ENCODE data around the gene NLN.
A peak's percentile ranks its signal among the peaks of the same experiment; 100 is the strongest.

Gene NLN

DNA sequence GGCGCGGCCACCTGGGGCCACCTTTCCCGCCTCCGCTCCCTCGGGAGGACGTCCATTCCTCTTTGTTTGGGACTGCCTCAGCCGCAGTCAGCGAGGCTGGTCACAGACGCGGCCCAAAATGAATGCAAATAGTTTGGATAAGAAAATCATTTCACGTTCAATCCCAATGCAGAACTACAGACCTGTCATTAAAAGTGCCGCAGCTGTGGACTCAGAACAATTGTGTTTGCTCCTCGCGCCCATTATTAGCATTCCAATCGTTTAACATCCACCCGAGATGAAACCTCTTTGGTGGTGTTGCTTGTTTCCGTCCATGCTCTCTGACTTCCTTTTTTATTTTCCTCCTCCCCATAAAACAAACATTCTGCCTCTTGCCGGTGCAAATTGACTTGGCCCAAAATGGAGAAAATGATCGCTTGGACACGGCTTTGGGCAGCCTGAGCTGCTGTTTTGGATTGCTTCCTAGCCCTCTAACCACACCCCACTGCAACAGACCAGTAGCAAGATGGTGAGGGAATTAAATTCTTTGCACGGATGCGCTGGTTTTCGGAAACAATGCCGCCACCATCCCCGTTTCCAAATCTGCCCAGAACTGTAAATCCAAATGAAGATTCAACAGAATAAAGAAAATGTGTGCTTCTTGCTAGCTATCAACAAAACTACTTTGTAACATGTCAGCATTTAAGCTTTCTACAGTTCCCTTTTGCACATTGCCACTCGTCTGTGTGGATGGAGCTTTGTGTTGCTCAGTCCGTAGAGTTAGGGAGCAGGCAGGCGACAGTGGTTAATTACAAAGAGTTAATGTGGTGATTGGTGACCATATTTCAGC is 784 bp downstream of the NLN start:
- Histone ChIP-seq H4K91ac (ENCODE audit: low read depth, low read length) (peak overlapping the region; percentile 87), H2AK5ac (ENCODE audit: low read length) (peak overlapping the region; percentile 90), H3K4me2 (ENCODE audit: low read length) (peak overlapping the region; percentile 83), H3K14ac (ENCODE audit: low read length) (peak overlapping the region; percentile 82), H3K36me3 (ENCODE audit: control insufficient read depth in 1 of 2, insufficient read depth in 2 of 2, low read length in 2 of 2) (peaks cover 0 to 3% of the 10 kb centered on the region in 2 experiments), H2BK120ac (ENCODE audit: insufficient read depth, low read length, poor library complexity) (peak overlapping the region; percentile 92), H3K4me3 (ENCODE audit: low read depth, low read length) (peak overlapping the region; percentile 95), H3K9ac (ENCODE audit: low read length) (peak overlapping the region; percentile 60), H3K4me1 (ENCODE audit: control insufficient read depth in 1 of 2, insufficient read depth in 2 of 2, low read length in 2 of 2) (peaks cover 0 to 2% of the 10 kb centered on the region in 2 experiments), H3K18ac (ENCODE audit: low read length) (peak overlapping the region; percentile 81), H4K12ac (ENCODE audit: low read depth, low read length) (peak overlapping the region; percentile 73), H4K8ac (ENCODE audit: low read depth, low read length) (peak overlapping the region; percentile 84), H3K27me3 (ENCODE audit: insufficient read depth, low read length) (no peaks in the 10 kb centered on the region), H3K79me1 (ENCODE audit: low read length) (peaks cover 11% of the 10 kb centered on the region), H2AFZ (ENCODE audit: insufficient read depth, low read length, poor library complexity) (peak overlapping the region; percentile 88), H3K23ac (ENCODE audit: low read length) (no peak overlapping the region), H3K27ac (ENCODE audit: low read depth, low read length) (peak overlapping the region; percentile 12), H2BK5ac (ENCODE audit: low read depth, low read length, poor library complexity) (peak overlapping the region; percentile 89), H3K79me2 (ENCODE audit: control insufficient read depth, insufficient read depth, low read length, poor library complexity) (peaks cover 11% of the 10 kb centered on the region), H3K4ac (ENCODE audit: low read depth, low read length) (peak overlapping the region; percentile 95), H2BK12ac (ENCODE audit: low read length) (no peak overlapping the region), H3K9me3 (ENCODE audit: insufficient read depth, low read depth, low read length) (no peaks in the 10 kb centered on the region)
- no CpG with 5 or more reads among the region's 28 CpGs for WGBS (ENCODE audit: extremely low coverage, insufficient coverage, insufficient read length)
- peak in 1 of 2 donors; percentile 54 for DNase-seq

DNA sequence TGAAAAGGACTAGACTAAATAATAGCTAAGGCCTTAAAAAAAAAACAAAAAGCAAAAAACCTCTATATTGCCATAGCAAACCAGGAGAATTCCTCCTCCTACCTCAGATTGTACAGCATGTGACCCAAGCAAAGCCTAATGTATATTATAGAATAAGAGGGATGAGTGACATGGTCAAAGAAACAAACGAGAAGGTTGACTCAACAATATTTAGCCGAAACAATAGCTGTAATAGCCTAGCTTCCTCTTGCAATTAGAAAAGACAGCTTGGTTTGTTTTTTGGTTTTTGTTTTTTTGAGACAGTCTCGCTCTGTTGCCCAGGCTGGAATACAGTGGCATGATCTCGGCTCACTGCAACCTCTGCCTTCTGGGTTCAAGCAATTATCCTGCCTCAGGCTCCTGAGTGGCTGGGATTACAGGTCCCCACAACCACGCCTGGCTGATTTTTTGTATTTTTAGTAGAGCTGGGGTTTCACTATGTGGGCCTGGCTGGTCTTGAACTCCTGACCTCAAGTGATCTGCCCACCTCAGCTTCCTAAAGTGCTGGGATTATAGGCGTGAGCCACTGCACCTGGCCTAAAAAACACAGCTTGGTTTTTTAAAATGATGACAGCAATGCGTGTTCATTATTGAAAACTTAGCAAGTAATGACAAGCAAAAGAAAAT is 5.6 kb downstream of the NLN start:
- Histone ChIP-seq H4K12ac (ENCODE audit: low read depth, low read length) (no peak overlapping the region), H3K79me2 (ENCODE audit: control insufficient read depth, insufficient read depth, low read length, poor library complexity) (peaks cover under 1% of the 10 kb centered on the region), H3K23ac (ENCODE audit: low read length) (no peak overlapping the region), H3K4ac (ENCODE audit: low read depth, low read length) (no peak overlapping the region), H3K14ac (ENCODE audit: low read length) (no peak overlapping the region), H3K27me3 (ENCODE audit: insufficient read depth, low read length) (no peaks in the 10 kb centered on the region), H4K8ac (ENCODE audit: low read depth, low read length) (no peak overlapping the region), H2BK5ac (ENCODE audit: low read depth, low read length, poor library complexity) (no peak overlapping the region), H4K91ac (ENCODE audit: low read depth, low read length) (no peak overlapping the region), H3K9me3 (ENCODE audit: insufficient read depth, low read depth, low read length) (no peaks in the 10 kb centered on the region), H3K4me2 (ENCODE audit: low read length) (no peak overlapping the region), H2BK120ac (ENCODE audit: insufficient read depth, low read length, poor library complexity) (no peak overlapping the region), H3K9ac (ENCODE audit: low read length) (no peak overlapping the region), H3K18ac (ENCODE audit: low read length) (no peak overlapping the region), H3K36me3 (ENCODE audit: control insufficient read depth in 1 of 2, insufficient read depth in 2 of 2, low read length in 2 of 2) (peaks cover 0 to 2% of the 10 kb centered on the region in 2 experiments), H2AFZ (ENCODE audit: insufficient read depth, low read length, poor library complexity) (no peak overlapping the region), H2BK12ac (ENCODE audit: low read length) (no peak overlapping the region), H3K4me1 (ENCODE audit: control insufficient read depth in 1 of 2, insufficient read depth in 2 of 2, low read length in 2 of 2) (peaks cover 0 to 2% of the 10 kb centered on the region in 2 experiments), H3K27ac (ENCODE audit: low read depth, low read length) (no peak overlapping the region), H2AK5ac (ENCODE audit: low read length) (no peak overlapping the region), H3K4me3 (ENCODE audit: low read depth, low read length) (no peak overlapping the region), H3K79me1 (ENCODE audit: low read length) (peaks cover 2% of the 10 kb centered on the region)
- WGBS (ENCODE audit: extremely low coverage, insufficient coverage, insufficient read length), result no CpG with 5 or more reads among the region's 7 CpGs
- no peak for DNase-seq

DNA sequence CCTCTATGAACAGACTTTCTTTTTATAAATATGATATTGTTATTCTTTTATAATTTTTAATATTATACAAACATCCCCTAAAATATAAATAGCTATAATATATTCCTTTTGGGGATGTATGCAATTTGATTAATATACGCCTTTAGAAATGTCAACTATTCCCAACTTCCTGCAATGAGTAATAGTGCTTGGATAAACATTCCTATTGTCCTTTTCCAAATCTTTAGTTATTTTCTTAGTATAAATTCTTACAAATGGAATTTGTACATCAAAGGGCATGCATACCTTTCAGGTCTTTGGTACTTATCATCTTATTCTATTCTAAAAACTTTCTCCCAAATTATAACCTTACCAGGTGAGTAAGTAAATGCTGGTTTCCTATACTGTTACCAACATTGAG is 6.2 kb downstream of the NLN start:
- H3K79me1 ChIP-seq (ENCODE audit: low read length), result peaks cover 2% of the 10 kb centered on the region
- H3K9me3 ChIP-seq (ENCODE audit: insufficient read depth, low read depth, low read length), result no peaks in the 10 kb centered on the region
- H3K4me3 ChIP-seq (ENCODE audit: low read depth, low read length), result no peak overlapping the region
- H3K14ac ChIP-seq (ENCODE audit: low read length), result no peak overlapping the region
- H4K91ac ChIP-seq (ENCODE audit: low read depth, low read length), result no peak overlapping the region
- H3K18ac ChIP-seq (ENCODE audit: low read length), result no peak overlapping the region
- no peak overlapping the region for H2BK120ac ChIP-seq (ENCODE audit: insufficient read depth, low read length, poor library complexity)
- no peak overlapping the region for H3K9ac ChIP-seq (ENCODE audit: low read length)
- H3K4ac ChIP-seq (ENCODE audit: low read depth, low read length), result no peak overlapping the region
- no peaks in the 10 kb centered on the region for H3K79me2 ChIP-seq (ENCODE audit: control insufficient read depth, insufficient read depth, low read length, poor library complexity)
- H3K27me3 ChIP-seq (ENCODE audit: insufficient read depth, low read length), result no peaks in the 10 kb centered on the region
- H3K36me3 ChIP-seq (ENCODE audit: control insufficient read depth in 1 of 2, insufficient read depth in 2 of 2, low read length in 2 of 2), result peaks cover 0 to 2% of the 10 kb centered on the region in 2 experiments
- H3K23ac ChIP-seq (ENCODE audit: low read length), result no peak overlapping the region
- no peak overlapping the region for H4K12ac ChIP-seq (ENCODE audit: low read depth, low read length)
- H2BK5ac ChIP-seq (ENCODE audit: low read depth, low read length, poor library complexity), result no peak overlapping the region
- no peak for DNase-seq
- no peak overlapping the region for H3K4me2 ChIP-seq (ENCODE audit: low read length)
- no peak overlapping the region for H2BK12ac ChIP-seq (ENCODE audit: low read length)
- H3K27ac ChIP-seq (ENCODE audit: low read depth, low read length), result no peak overlapping the region
- no peak overlapping the region for H2AFZ ChIP-seq (ENCODE audit: insufficient read depth, low read length, poor library complexity)
- no peak overlapping the region for H2AK5ac ChIP-seq (ENCODE audit: low read length)
- peaks cover 0 to 2% of the 10 kb centered on the region in 2 experiments for H3K4me1 ChIP-seq (ENCODE audit: control insufficient read depth in 1 of 2, insufficient read depth in 2 of 2, low read length in 2 of 2)
- no CpG with 5 or more reads among the region's 1 CpG for WGBS (ENCODE audit: extremely low coverage, insufficient coverage, insufficient read length)
- no peak overlapping the region for H4K8ac ChIP-seq (ENCODE audit: low read depth, low read length)

DNA sequence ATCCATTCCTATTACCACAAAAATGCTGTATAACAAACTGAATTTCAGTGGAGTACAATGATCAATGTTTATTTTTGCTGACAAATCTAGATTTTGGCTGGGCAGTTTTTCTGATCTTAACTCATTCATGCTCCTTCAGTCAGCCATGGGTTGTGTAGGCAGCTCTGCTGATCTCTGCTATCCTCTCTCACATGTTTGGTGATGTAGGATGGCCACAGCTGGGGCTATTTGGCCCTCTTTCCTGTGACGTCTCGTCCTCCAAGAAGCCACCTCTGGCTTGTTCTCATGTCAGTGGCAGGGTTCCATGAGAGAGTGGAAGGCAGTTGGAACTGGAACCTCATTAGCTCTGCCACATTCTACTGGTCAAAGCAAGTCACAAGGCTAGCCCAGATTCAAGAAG is 8.9 kb downstream of the NLN start:
- Histone ChIP-seq H3K23ac (ENCODE audit: low read length) (no peak overlapping the region), H4K91ac (ENCODE audit: low read depth, low read length) (no peak overlapping the region), H3K9me3 (ENCODE audit: insufficient read depth, low read depth, low read length) (no peaks in the 10 kb centered on the region), H3K9ac (ENCODE audit: low read length) (no peak overlapping the region), H2AK5ac (ENCODE audit: low read length) (no peak overlapping the region), H3K27me3 (ENCODE audit: insufficient read depth, low read length) (no peaks in the 10 kb centered on the region), H3K36me3 (ENCODE audit: control insufficient read depth in 1 of 2, insufficient read depth in 2 of 2, low read length in 2 of 2) (peaks cover 0 to 2% of the 10 kb centered on the region in 2 experiments), H2BK5ac (ENCODE audit: low read depth, low read length, poor library complexity) (no peak overlapping the region), H4K12ac (ENCODE audit: low read depth, low read length) (no peak overlapping the region), H3K4me3 (ENCODE audit: low read depth, low read length) (no peak overlapping the region), H3K4ac (ENCODE audit: low read depth, low read length) (no peak overlapping the region), H2AFZ (ENCODE audit: insufficient read depth, low read length, poor library complexity) (no peak overlapping the region), H3K14ac (ENCODE audit: low read length) (no peak overlapping the region), H3K4me1 (ENCODE audit: control insufficient read depth in 1 of 2, insufficient read depth in 2 of 2, low read length in 2 of 2) (peaks cover 0 to 2% of the 10 kb centered on the region in 2 experiments), H3K27ac (ENCODE audit: low read depth, low read length) (no peak overlapping the region), H4K8ac (ENCODE audit: low read depth, low read length) (no peak overlapping the region), H3K18ac (ENCODE audit: low read length) (no peak overlapping the region), H3K79me2 (ENCODE audit: control insufficient read depth, insufficient read depth, low read length, poor library complexity) (no peaks in the 10 kb centered on the region), H2BK12ac (ENCODE audit: low read length) (no peak overlapping the region), H3K4me2 (ENCODE audit: low read length) (no peak overlapping the region), H2BK120ac (ENCODE audit: insufficient read depth, low read length, poor library complexity) (no peak overlapping the region), H3K79me1 (ENCODE audit: low read length) (peaks cover 2% of the 10 kb centered on the region)
- no CpG with 5 or more reads among the region's 2 CpGs for WGBS (ENCODE audit: extremely low coverage, insufficient coverage, insufficient read length)
- DNase-seq, result no peak
